HG02973 (cell line): ENCODE measurements around the gene RAB8A.

Experiments
- ATAC-seq: cut with Tn5 transposase; IDR thresholded peaks from one replicate; pipeline ENCODE4 v1.9.1; 2021; ENCODE audit warnings: moderate library complexity; ENCODE audit not compliant: unreplicated experiment

Gene RAB8A

GRCh38 chr19:16111160-16111908, at the start of gene RAB8A:
Gene RAB8A, plus strand, starts transcription at chr19:16111889. Its CDS starts 13 bp downstream, at chr19:16111902.
- ATAC-seq: peak; percentile 79

GRCh38 chr19:16061943-16062342, 49.7 kb upstream of the RAB8A start:
- no peak for ATAC-seq

- no peak for ATAC-seq
These were observed 48.9 kb upstream of the RAB8A start for GRCh38 chr19:16062789-16063188.

GRCh38 chr19:16064209-16064889, 47.3 kb upstream of the RAB8A start:
- no peak for ATAC-seq

GRCh38 chr19:16066611-16067104, 45.0 kb upstream of the RAB8A start:
- ATAC-seq: no peak

- no peak for ATAC-seq
These were observed 44.3 kb upstream of the RAB8A start for GRCh38 chr19:16067205-16067938.

GRCh38 chr19:16068696-16069259, 42.9 kb upstream of the RAB8A start:
- no peak for ATAC-seq

- no peak for ATAC-seq
These were observed 41.8 kb upstream of the RAB8A start for GRCh38 chr19:16069813-16070365.

GRCh38 chr19:16070366-16070990, 41.2 kb upstream of the RAB8A start:
- ATAC-seq: no peak

- ATAC-seq: no peak
These were observed 40.5 kb upstream of the RAB8A start for GRCh38 chr19:16071072-16071691.

- no peak for ATAC-seq
These were observed 38.2 kb upstream of the RAB8A start for GRCh38 chr19:16073481-16073880.

- ATAC-seq: no peak
These were observed 37.7 kb upstream of the RAB8A start for GRCh38 chr19:16073988-16074387.

GRCh38 chr19:16074488-16075365, 37.0 kb upstream of the RAB8A start:
- ATAC-seq: no peak

GRCh38 chr19:16075430-16076153, 36.1 kb upstream of the RAB8A start:
- ATAC-seq: no peak

- ATAC-seq: peak; percentile 58
These were observed 35.3 kb upstream of the RAB8A start, which contains the start of gene TPM4 for GRCh38 chr19:16076154-16076957. Gene TPM4, plus strand, starts transcription at chr19:16076495. Its CDS starts 71 bp downstream, at chr19:16076566.

- no peak for ATAC-seq
These were observed 34.6 kb upstream of the RAB8A start for GRCh38 chr19:16076958-16077611.
